Heart left ventricle (tissue), 13 donors: ENCODE measurements around the gene MKRN2OS.

Experiments used
- POLR2A ChIP-seq, 2 donors: fragments of 450-650 bp; IDR thresholded peaks; one replicate each; pipeline ENCODE4 v1.6.1; 2017; ENCODE audit warnings: antibody characterized with exemption in 2 of 2, mild to moderate bottlenecking in 2 of 2, moderate library complexity in 2 of 2
- TF ChIP-seq, protein P1 (sequence below), 12 donors: fragments of 200-600 bp; sonication (generic) in 4 of 12; IDR thresholded peaks; one replicate each; pipeline versions ENCODE4 v1.5.0 to v1.8.0; 2018 to 2022; ENCODE audit warnings: antibody characterized with exemption in 12 of 12, mild to moderate bottlenecking in 5 of 12
- donor health status: ischemic (EF 13 %, LVEDD 7.1; RV severe dilation, severe dysfunction).
- donor health status: DM: no; HTN: yes; CAD: no.
- donor health status: DM: no; HTN: no; CAD: no.
- donor health status: ischemic (EF 25% LVEDD 6.9; RV normal size, moderate dysfunction).
- donor health status: ischemic (EF 25% LVEDD 5.7; RV mildly dilated, moderate dysfunction).
- donor health status: ischemic (EF 35%, LVEDD 5.7; RV mildly dilated, moderate dysfunction).
- donor health status: nonischemic (EF 11% LVEDD 7.7; RV severe dilation, severe dysfunction).
- donor health status: DM: yes; HTN: yes; CAD: no.
- donor health status: PGD.
- donor health status: ischemic (EF 29% LVEDD 5.4; RV normal size, mild dysfunction).
- donor health status: nonischemic (EF 23%, LVEDD 6.1; RV moderate dilation, normal function).

DNA sequence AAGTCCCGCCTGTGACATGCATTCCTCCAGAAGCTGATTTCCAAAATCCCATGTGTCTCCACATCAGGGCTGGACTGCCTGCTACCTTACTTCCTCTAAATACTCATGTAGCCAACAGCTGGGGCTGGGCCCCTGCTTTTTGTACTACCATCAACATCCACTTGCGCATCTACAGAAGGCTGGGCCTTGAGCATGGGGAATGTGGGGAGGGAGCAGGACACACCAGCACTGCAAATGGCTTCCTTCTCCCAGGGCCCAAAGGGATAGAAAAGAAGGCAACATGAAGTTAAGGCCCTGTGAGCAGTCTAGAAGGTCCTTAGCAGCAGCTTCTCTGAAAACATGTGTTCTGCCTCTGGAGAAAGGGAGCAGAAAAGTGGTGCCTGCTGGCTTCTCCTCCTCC, 38.8 kb upstream of the MKRN2OS start:
- TF ChIP-seq, protein P1, sequence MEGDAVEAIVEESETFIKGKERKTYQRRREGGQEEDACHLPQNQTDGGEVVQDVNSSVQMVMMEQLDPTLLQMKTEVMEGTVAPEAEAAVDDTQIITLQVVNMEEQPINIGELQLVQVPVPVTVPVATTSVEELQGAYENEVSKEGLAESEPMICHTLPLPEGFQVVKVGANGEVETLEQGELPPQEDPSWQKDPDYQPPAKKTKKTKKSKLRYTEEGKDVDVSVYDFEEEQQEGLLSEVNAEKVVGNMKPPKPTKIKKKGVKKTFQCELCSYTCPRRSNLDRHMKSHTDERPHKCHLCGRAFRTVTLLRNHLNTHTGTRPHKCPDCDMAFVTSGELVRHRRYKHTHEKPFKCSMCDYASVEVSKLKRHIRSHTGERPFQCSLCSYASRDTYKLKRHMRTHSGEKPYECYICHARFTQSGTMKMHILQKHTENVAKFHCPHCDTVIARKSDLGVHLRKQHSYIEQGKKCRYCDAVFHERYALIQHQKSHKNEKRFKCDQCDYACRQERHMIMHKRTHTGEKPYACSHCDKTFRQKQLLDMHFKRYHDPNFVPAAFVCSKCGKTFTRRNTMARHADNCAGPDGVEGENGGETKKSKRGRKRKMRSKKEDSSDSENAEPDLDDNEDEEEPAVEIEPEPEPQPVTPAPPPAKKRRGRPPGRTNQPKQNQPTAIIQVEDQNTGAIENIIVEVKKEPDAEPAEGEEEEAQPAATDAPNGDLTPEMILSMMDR (IDR thresholded peaks at IDR 0.05) = no peak
- no peak for TF ChIP-seq POLR2A (IDR thresholded peaks at IDR 0.05)
